Stimulated activated CD8-positive, alpha-beta memory T cell treated with anti-CD3 and anti-CD28 coated beads, Interleukin-4, amount 100 ng/mL, for 1 hour (primary cell): ENCODE measurements around the gene ITPK1.

ENCODE experiments used
- DNase-seq, 2 donors: peaks; one replicate each; pipeline ENCODE4 v3.0.0-alpha.2; 2020; ENCODE audit warnings: low read depth in 2 of 2, low spot score in 1 of 2

The ITPK1 gene

DNA sequence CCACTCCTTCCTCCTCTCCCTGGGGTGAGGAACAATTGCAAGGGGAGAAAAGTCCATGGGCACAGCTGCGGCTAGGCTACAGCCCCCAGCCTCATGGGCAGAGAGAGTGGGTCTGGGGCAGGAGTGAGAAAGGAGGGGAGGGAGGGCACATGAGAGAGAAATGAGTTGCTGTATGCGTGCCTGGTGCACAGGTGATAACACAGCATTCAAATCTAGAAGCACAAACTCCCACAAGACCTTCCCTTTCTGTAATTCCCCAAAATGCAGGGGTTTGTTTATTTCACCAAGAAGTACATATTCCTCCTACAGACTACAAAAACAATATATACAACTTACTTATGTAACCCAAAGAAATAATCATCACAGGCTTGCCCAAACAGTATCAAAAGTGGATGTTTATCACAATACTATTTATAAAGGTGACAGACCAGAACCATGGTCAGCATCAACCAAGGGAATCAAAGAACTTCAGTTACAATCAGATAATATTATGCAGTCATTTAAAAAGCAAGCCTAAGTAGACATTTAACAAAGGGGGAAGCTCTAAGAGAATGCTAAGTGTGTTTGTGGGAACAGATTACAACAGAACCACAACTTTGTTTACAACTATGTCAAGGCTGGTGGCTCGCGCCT, 54.2 kb downstream of the ITPK1 start:
- no peak for DNase-seq

DNA sequence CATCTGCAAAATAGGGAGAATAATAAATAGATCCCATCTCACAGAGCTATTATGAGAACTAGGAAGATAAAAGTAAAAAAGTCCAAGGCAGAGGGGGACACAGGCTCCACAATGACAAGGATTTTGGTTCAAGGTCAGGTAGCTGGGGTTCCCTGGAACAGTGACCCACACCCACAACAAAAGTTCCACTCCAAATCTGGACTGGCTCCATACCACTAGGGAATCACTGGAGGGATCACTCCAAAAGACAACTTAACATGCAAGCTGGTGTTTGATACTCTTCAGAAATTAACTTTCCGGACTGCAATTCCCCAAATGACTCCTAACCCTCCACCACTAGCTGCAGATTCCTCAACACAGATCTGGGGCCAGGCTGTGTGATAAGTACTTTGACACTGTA, 54.9 kb downstream of the ITPK1 start:
- DNase-seq: no peak

DNA sequence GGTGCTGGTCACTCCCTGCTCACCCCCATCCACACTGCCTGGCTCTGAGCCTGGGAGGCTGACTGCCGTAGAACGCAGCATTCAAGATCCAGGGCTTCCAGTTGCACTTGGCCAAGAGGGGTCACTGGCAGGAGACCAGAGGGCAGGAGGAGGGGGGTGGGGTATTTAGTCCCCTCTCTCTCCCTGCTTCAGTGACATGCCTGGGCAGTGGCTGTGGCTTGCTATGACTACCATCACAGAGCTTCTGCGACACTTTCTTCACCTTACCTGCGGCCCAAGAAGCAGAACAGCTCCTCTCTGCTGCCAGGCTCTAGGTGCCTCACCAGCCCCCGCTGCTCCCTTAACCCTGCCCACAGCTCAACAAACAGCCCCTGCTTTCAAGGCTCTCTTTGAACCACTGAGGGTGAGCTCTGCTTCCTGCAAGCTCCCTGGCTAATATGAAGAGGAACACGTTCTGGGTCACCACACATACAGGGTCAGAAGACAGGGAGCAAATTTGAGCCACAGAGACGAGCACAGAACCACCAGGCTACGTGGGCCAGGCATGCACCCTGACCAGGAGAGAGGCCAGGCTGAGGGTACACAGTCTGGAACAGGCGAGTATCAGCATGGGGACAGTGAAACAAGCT, 55.7 kb downstream of the ITPK1 start:
- no peak for DNase-seq

DNA sequence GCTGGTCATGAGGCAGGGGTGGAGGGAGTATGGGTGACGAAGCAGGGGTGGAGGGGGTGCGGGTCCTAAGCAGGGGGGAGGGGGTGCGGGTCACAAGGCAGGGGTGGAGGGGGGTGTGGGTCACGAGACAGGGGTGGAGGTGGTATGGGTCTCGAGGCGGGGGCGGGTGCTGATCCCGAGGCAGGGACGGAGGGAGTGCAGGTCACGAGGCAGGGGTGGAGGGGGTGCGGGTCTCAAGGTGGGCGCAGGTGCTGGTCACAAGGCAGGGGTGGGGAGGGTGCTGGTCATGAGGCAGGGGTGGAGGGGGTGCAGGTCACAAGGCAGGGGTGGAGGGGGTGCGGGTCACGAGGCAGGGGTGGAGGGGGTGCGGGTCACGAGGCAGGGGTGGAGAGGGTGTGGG, 56.5 kb downstream of the ITPK1 start:
- no peak for DNase-seq

DNA sequence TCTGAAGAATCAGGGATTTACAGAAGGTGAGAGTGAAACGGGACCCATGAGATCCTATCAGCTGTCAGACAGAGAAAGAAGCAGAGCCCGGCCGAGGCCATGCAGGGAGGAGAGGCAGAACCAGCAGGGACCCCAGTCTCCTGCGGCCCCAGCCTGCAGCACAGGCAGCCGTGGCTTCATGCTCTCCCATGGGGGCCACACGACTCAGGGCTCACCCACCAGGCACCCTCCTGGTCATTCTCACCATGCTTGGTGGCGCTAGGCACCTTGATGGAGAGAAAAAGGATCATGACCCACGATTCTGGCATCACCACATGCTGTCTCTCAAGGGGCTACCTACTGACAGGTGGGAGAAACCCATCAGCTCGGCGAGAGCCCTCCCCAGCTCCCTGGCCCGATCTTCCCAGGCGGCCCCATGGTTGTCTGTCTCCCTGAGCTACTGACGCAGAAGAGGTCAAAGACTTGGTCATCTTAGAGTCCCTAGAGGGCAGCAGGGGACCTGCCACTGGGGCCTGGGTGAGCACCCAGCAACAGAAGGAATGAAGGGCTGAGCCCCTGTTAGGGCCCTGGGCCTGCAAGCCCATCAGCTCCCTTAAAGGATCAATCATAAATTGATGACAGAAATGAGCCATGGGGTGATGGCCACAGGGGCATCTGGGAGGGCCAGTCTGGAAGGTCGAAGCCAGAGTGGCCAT, 58.0 kb downstream of the ITPK1 start:
- no peak for DNase-seq

DNA sequence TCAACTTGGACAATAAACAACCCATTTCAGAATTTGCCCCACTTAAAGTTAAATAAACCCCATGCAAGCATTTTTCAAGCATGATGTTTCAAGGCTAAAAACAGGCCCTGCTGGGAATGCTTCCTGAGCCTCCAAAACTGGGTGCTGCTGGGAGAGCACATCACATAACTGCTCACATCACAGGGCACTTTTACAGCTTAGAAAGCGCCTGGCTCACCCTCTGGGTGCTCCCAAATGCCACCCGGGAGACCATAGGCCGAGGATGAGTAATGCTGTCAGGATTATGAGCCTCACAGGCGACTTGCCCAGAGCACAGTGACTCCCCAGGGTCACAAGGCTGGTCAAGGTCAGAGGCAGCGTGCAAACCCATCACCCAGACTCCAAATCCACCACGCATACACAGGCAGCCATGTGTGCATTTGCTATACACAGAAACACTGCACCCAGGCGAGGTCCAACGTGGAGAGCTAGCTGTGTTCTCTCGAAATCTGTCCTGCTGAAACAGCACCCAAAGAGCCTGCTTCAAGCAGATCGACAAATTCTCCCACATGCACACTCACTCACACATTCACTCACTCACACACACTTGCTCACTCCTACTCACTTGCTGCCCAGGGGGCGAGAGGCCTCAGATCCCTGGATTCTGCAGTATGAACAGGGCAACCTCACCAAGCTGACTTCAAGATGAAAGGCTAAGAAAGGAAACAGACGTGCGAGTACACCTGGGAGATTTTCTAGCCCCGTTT, 58.7 kb downstream of the ITPK1 start:
- no peak for DNase-seq

DNA sequence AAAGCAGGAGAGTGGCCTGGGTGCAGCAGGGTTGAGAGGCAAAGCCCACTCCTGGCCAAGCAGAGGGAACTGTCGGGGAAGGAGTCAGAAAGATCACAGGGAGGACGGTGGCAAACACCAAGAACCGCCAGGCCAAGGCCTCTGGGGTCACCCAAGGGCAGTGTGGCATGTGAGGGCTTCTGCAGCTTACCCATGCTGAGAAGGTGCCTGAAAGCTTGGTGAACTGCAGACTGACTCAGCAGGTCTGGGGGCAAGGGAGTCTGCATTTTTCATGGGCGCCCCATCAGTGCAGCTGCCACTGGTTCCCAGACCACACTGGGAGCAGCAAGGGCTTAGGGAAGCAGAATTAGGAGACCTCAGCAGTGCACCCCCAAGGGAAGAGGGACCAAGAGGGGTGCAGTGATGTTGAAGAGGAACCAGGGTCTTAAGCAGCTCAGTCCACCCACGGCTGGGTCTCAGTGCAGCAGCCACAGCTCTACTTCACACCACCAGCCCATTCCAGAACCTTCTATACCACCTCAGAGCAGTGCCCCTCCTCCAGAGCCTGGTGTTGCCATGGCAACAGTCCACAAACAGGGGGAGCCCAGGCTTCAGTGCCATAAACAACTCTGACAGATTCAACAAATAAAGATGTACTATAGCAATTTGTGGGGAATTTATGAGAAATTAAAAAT, 59.4 kb downstream of the ITPK1 start:
- DNase-seq: no peak

DNA sequence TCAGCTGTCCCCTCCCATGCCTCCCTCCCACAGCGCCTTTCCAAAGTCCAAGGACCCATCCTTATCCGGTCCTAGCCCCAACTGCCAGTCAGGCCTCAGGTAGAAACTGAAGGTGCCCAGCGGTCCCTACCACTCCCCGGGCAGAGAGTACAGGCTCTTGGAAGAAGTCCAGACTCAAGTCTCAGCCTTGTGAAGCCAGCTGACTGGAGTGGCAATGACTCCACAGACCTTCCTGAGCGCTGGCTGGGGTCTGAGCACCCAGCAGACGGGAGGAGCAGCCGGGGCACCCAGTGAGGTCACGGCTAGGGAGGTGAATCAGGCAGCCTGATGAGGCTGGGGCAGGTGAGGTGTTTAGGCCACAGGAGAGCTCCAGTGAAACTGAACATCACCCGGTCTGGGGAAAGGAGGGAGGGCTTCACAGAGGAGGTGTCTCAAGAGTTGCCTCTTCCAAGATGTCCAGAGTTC, 60.0 kb downstream of the ITPK1 start:
- DNase-seq: no peak

DNA sequence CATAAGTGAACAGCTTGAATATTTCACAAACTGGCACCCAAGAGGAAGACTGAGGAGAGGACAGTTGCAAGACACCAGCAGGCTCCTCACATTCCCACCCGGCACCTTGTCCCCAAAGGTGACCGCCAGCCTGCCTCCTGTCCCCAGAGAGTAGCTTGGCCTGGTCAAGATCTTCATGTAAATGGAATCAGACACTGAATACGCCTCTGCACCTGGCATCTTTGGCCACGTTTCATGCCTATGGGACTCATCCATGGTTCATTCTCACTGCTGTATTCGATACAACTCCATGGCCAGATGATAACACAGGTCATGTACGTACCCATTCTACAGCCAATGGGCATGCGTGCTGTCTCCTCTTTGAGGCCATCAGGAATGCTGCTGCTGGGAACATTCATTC, 60.8 kb downstream of the ITPK1 start:
- no peak for DNase-seq

DNA sequence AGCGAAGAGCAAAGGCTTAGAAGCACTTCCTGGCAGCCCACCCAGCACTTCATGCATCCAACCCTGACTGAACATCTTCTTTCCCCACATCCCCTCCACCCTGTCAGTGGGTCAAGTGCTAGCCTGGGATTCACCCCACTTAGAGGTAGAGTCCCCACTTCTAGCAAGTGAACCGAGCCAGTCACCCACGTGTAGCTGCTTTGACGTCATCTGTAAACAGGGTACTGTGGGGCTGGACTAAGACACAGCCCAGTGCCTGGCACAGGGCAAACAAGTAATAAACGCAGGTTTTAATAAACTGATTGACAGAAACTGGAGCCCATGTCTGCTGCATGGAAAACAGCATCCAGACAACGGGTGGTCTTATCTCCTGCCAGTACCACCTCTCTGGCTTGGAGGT, 61.7 kb downstream of the ITPK1 start:
- DNase-seq: no peak

DNA sequence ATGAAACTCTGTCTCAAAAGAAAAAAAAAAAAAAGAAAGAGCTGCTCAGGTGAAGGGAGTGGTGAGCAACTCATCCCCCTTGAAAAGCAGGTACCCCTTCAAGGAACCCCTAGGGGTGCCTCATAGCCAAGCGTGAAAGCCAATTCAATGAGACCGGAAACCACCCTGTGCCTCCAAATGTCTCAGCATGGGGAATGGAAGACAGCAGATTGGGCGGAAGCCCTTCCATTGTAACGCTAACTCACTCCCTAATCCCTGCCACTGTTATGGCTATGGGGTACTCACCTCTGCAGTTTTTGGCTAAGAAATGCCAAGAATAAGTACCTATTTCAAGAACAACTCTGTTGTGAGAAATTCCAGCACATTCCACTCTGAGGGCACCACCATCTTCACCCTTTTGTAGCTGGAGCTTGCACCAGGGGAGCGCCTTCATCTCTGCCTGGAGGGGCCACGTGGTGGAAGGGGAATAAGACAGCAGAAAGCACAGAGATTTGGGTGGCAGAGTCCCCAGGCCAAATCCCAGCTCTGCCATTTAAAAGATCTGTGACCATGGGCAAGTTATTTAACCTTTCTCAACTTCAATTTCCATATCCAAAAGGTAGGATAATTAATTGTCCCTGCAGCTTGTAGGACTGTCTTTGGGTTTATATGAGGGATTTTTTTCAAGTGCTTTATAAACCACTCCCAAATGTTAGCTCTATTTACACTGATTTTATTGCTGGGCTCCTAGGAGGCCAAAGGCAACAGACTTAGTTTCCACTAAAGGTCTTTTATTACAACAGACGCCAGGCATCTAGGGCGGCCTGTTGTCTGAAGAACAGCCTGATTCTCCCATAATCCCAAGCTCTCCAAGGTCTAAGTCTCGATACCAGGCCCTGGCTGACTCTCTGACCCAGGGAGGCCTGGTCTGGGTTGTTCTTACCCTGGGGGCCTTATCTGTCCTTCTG, 63.9 kb downstream of the ITPK1 start:
- no peak for DNase-seq

DNA sequence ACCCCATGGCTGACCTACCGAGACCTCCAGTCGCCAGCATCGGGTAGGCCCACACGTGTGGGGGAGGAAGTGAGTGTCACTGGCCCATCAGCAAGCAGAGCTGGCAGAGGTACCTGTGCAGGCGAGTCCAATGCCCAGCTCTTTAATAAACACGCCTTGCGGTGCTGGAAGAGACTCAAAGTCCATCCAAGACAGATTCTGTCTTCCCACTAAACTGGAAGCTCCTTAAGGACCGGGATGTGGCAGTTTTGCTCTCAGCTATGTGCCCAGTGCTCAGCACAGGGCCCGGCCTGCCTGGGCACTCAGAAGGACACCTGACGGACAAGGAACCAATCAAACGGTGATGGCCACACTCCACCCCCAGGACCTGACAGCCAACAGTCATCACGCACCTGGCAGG, 65.0 kb downstream of the ITPK1 start:
- DNase-seq: no peak

DNA sequence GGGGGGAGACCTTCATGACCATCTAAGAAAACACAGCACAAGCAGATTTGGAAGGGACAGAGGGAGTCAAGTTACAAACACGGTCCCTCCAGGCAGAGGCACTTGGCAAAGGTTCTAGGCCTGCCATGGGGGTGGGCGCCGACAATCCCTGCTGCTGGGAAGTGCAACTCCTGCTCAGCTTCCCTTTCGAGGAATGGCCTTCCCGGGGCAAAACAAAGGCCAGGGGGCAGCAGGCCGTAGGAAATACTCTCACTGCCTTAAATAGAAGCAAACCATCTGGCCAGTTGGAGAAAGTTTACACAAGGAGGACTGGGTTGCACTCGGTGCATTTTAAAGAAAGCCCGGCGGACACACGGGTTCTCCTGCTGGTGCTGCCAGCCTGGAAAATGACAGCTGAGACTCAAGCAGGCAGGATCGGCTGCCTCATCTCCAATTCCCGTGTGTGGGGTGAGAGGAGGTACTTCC, 65.8 kb downstream of the ITPK1 start:
- no peak for DNase-seq

DNA sequence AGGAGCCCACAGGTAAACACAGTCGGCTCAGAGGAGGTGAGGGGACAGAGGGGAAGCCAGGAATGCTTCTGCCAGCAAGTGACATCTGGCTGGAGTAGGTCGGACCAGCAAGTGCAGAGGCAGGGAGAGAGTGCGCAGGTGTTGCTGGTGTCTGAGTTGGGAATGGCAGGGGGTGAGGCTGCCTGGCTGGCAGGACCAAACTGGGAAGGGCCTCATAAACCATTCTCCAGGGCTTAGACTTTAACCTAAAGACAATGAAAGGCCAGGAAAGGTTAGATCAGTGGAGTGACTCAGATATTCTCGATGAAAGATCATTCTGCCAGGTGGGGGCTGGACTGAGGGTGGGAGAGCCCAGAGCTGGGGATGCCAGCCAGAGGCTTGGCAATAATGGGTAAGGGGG, 66.4 kb downstream of the ITPK1 start:
- no peak for DNase-seq

DNA sequence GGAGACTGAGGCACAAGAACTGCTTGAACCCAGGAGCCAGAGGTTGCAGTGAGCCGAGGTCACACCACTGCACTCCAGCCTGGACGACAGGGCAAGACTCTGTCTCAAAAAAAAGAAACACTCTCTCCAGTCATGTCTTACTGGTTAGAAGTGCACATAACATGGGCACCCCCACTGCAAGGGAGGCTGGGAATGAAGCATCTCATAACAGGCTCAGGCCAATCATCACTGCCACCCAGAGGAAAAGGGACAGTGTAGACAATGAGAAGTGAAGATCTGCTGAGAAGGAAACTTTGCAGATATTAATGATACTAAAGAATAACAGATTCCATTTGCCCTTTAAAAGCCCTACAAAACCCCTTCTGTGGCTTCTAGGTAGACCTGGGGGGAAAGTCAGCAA, 66.9 kb downstream of the ITPK1 start:
- no peak for DNase-seq

DNA sequence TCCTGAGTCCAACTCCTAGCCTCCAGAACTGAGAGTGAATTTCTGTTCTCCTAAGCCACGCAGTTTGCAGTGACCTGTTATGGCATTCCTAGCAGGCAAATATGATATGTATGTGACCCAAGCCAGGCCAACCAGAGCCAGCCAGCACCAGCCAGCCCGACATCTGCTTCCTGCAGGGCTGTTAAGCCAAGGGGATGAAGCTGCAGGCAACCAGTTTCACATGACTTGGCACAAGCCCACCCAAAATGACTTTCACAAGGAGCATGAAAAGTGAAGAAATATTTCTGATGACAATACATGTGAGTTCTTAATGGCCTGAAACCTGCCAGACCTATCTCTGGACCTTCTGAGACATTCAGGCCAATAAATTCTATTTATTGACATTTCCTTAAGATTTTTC, 68.1 kb downstream of the ITPK1 start:
- DNase-seq: no peak

DNA sequence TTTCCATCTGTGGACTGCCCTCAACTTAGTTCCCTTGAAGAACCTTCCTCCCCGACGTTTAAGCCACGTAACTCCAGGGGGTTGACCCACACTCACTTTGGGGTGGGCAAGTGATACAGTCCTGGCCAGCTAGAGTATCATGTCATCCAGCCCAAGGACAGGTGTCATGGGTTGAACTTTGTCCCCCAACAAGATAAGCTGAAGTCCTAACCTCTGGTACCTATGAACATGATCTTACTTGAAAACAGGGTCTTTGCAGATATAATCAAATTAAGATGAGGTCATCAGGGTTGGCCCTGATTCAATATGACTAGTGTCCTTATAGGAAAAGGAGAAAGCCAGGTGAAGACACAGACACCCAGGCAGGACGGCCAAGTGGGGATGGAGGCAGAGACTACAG, 68.6 kb downstream of the ITPK1 start:
- DNase-seq: no peak

DNA sequence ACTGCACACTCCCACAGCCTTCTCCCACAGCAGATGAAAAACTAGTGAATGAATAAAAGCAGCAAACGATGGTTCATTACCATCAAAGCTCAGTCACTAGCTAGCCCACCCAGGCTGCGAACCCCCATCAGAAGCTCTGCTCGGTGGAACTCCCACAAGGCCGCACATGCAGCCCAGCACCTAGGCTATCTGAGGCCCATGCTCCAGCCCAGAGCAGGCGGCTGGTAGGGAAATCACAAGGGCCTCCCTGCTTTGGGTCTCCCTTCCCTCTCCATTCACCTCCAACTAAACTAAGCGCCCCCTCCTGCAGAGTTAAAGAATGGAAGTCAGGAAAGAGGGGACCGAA, 69.0 kb downstream of the ITPK1 start:
- no peak for DNase-seq

DNA sequence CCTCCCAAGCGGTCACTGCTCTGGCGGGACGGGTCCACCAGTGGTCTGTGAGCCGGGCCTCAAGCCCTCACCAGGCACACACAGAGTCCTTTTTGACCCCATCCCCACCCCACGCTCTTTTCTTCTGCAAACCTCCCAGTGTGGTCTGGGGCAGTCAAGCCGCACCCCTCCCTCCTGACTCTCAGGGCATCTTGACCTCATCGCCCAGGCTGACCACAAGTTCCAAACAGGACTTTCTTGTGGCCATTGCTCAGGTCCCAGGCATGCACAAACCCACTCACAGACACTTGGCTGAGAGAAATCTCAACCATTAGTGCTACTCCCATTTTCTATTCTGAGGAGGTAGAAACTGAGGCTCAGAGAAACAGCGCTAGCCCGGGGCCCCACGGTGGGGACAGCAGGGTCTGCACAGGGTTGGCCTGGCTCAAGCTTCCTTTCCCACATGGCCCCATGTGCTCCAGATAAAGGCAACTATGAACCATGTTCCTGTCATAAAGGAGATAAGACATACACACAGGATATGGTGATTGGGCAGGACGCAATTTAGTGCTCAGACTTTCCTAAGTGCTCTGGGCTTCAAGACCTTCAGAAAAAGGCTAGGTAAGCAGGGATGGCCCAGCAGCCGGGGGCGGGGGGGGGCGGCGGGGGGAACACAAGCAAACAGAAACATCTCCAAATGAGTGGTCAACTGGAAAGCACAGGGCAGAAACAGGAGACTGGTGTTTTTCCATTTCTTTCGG, 69.6 kb downstream of the ITPK1 start:
- no peak for DNase-seq
